HG03097 (cell line): ENCODE data around the gene FOSL2.

Source experiments
- ATAC-seq: cut with Tn5 transposase; IDR thresholded peaks from one replicate; pipeline ENCODE4 v1.9.1; 2021; ENCODE audit not compliant: unreplicated experiment, low FRiP score

Gene FOSL2

DNA sequence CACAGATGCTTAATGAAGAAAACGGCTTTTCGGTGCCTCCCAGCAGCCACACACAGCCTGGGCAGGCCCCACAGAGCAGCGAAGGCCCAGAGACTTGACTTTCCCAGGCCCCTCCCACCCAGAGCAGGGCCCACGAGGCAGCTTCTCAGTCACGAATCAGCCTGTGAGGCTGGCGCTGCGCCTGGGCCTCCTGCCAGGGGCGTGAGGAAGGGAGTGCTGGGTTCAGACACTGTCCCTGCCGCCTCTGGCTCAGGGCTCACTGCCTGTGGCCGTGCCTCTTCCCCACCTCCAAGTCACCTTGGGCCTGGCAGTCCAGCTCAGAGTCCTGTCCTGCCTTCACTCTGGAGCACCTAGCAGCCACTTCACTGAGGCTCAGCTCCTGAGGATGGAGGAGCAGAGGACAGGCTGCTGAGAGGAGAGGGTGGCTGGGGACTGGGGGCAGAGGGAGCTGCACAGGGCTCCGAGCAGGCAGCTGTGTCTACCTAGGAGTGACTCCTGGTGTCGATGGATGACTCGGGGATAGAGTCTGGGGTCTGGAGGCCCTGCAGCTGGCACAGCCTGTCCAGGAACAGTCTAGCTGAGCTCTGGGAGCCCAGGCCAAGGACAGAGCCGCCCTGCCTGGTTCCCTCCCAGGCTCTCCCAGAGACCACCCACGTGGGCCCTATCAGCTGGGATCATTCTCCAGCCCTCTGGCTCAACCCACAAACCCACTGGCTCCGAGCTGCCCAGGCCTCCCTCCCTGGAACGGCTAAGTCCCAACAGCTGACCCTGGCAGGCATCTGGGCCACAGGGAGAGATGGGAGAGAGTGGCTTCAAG lies 36.4 kb upstream of the FOSL2 start:
- ATAC-seq: no peak

DNA sequence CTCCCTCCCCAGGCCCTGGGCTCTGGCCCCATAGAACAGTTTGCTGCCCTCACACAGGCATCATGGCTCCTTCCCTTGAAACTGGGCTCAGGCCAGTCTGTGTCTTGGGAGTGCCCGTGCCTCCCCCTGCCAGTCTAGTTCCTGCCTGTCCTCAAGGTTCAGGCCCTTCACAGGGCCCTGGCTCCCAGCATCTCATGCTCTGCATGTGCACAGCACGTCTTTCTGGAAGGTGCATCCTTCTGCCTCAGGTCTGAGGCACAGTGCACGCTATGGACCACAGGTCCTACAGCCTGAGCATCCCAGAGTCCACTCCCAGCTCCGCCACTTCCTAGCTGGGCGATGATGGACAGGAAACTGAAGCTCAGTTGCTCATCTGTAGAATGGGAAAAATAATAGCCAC lies 35.6 kb upstream of the FOSL2 start:
- ATAC-seq: no peak

DNA sequence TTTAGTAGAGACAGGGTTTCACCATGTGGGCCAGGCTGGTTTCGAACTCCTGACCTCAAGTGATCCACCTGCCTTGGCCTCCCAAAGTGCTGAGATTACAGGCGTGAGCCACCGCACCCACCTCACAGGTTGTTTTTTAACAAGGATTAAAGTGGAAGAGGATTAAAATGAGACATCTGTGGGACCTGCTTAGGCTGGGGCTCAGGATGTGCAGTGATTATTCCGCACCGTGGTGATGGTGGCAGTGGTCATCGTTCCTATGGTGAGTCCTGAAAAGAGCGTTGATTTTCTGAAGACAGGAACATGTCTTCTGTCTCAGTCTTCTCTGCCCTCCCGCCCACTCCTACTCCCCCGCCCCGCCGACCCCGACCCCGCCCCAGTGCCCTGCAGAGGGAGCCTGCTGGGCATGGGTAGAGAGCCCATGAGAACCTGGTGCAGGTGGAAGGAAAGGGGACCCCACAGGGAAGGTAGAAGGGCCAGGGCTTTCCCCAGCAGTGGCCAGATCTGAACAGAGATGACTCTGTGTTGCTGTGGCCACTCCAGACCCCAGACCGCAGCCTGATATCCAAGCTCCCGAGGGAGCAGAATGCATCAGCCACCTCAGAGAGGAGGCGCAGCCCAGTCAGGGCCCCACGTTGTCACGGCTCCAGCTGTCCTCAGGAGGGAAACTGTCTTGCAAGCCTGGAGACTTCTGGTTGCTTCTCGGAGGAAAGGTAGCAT lies 34.5 kb upstream of the FOSL2 start:
- ATAC-seq: no peak

DNA sequence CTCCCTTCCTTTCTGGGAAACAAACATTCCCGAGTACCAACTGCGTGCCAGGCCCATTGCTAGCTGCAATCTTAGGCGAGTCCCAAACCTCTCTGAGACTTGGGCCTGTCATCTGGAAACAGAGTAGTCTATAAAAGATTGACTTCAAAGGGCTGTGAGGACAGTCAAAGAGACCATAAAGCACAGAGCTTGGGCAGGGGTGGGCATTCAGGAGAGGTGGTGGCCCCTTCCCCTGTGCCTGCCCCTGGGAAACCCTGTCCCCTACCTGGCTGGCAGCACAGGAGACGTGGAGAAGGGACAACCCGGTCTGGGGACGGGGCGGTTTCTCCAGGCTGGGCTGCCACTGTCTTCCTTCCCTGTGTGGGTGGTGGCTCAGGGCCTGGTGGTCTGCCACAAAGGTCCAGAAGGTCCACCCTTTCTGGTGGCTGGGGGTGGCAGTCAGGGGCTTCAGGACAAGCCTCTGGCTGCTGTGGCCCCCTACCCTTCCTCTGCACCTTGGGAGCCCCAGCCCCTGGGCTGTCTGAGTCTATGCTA lies 33.9 kb upstream of the FOSL2 start:
- ATAC-seq: no peak

DNA sequence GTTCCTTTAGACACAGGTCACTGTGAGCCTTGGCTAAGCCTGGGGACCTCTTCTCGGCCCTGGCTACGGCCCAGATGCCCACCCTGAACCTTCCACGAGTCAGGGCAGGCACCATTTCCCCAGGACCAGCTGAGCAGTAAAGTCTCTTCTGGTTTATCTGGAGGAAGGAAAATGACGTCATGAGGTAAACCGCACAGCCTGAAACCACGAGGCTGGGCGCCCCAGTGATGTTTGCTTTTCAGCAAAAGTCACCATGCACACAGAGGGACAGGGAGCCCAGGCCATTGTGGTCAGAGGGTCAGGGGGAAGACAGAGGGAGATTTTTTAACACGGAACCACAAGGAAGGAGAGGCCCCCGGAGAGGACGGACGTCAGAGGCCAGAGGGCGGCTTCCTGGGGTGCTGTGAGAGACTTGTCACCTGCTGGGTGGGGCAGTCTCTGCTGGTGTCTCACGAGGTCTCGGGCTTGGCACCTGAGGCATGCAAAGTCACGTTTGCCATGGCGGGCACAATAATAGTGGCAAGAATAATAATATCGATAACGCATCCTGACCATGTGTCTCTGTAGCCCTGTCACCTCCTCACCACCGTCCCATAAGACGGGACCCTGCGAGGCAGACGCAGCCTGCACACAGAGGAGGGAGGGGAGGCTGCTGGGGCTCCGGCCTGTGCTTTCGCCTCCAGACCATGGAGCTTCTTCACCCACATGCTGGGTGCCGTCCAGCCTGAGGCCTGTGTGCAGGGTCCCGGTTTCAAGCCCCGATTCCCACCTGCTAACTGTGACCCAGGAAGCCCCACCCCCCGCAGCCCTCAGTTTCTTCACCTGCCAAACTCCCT lies 33.2 kb upstream of the FOSL2 start:
- peak; percentile 62 for ATAC-seq

DNA sequence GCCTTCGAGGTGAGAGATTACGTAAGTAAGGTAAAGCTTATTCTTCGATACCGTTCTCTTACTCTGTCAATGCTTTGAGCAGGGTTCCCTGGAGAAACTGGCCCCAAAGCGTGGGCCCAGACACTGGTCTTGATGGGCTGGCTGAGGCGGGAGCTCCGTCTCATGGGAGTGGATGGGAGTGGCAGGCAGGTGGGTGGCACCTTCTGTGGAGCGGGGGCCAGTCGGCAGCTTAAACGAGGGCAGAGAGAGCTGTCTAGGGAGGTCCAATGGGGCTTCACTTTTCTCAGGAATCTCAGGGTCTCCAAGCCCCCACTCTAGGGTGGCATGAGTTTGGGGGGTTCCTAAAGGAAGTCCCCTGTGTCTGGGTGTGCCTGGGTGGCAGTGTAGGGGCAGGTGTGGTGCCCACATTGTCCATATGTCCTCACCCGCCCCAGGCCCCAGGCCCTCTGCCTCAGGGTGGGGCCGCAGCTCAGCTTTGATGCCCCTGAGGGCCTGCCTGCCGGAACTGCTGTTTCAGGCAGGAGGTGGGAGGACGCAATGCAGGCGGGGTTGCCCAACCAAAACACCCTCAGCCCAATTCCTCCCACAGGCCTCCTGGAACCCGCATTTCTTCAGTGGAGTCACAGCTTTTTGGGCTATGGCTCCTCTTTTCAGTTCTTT lies 32.5 kb upstream of the FOSL2 start:
- ATAC-seq: no peak

DNA sequence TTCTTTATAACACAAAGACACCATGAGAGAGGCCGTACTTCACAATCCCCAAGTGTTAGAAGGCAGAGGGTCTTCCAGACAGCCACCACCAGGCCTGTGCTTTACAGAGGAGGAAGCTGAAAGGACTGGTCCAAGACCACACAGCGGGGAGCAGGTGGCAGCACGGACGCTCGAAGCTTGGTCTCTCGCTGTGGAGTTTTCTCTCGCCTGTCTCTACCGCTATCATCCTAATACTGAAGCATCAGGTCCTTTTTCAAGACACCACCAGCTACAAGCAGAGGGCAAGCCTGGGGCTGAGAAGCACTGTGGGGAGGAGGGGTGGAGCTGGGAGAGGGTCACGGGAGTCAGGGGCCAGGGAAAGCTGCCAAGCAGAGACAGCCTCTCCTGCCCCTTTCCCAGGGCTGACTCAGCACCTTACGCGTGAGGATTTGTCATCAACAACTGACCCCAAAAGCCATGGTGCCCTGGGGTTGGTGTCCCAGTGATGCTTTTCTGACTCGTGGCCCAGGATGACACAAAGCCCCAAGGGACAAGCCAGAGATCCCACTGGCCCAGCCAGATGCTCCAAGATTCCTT lies 31.9 kb upstream of the FOSL2 start:
- no peak for ATAC-seq

DNA sequence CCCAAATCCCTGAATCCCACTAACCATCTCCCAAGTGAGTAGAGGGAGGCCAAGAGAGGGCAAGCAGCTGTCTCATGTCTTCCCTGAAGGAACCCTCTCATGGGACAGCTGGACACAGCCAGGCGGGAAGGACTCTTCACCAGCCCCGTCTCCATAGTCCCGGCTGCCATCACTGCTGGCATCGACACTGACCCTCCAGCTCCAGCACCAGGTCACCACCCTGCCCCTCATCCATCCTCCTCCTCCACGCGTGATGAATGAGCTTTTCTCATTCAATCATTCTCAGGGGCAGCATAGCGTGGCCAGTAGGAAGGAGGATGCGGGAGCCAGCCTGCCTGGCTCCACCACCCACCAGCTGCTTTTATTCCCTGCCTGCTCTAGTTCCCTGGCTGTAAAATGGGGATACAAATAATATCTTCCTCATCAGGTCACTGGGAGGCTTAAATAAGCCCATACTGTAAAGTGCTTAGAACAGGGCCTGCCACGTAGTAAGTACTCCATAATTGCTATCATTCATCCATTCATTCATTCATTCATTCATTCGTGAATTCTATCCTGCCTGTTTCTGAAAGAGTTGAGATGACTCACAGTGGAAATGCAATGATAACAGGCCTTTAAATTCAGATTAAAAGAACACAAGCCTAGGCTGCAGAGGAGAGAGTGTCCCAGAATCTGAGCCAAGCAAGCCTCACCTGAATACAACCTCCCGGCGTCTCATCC lies 30.5 kb upstream of the FOSL2 start:
- no peak for ATAC-seq

DNA sequence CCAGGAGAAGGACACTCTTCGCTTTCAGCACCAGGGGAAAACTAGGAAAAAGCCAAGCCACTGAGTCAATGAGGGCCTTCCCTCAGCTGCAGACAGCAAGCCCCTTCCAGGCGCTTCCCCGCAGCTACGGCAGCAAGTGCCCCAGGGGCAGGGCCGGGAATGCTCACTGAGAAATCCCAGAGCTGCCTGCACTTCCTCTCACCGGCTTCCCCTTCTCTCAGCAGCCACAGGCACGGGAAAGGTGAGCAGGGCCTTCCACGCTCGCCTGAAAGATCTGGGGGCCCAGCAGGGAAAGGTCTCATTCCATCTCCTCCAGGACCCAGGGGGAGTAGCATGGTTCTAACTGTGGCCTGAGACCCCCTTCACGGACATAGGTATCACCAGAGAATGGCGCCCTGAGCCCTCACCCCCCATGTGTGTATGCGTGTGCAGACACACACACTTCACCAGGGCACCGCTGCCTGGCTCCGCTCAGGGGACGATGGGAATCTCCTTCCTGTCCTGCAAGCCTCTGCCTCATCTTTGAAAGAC lies 29.6 kb upstream of the FOSL2 start:
- ATAC-seq: no peak

DNA sequence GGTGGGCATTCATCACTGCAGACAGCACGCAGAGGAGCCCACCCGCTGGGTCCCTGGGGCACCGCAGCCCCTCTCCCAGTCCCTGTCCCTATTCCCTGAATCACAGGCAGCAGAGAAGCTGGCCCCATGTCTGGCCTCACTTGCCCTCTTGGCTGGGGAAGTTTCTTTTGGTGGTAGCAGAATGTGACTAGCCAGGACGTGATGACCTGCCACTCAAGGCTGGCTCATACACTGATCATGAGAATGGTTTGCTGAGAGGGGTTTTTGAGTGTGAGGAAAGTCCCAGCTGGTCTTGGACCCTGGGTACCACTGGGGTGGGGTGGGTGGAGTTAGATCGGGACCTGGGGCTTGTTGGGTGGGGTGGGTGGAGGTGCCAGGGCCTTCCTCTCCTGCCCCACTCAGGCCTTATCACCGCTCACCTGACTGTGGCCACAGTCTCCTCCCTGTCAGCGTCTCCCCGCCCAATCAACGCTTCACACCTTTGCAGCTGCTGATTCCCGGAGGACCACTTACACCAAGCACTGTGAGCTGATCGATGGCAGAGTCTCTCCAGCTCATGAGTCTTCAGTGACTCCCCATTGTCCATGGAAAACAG lies 28.9 kb upstream of the FOSL2 start:
- no peak for ATAC-seq

DNA sequence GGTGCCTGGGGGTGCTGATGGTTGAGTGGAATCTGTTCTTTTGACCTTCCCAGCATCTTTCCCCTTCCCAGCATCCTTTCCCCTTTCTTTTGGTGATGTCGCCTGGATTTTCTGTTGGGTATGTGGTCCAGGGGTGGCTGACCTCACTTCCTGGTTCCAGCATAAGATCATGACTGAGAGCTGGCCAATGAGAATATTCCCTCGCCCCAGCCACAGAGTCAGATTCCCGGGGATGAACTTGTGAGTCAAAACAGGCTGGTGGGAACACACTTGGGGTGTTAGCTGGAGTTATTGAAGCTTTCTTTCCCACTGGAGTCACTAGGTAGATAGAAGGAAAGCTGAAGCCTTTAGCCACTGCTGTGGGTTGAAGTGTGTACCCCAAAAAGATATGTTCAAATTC lies 28.0 kb upstream of the FOSL2 start:
- ATAC-seq: no peak

DNA sequence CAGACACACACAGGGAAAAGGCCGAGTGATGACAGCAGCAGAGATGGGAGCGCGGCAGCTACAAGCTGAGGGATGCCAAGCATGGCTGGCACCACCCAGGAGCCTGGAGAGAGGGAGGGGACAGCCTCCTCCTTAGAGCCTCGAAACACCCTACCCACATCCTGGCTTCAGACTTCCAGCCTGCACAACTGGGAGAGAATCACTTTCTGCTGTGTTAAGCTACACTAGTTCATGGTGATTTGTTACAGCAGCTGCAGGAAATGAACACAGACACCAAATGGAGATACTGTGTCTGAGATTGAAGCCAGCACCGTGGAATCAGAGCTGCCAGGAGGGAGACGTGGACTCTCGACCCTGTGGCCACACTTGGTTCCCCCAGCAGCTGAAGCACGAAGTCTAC lies 27.5 kb upstream of the FOSL2 start:
- ATAC-seq: no peak

DNA sequence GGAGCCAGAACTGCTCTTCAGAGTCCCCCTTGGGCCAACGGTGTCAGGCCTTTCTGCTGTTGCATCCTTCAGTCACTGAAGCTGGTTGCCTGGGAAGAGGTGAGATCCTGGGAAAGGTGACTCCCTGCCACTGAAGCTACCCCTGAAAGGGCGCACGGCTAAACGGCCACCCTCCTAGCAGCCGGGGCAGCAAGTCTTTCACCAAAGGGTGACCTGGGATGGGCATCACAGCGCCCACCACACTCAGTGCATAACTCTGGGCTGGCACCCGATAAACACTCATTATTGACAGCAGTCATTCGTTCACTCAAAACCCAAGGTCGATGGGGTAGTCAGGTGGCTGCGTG lies 26.5 kb upstream of the FOSL2 start:
- ATAC-seq: no peak

DNA sequence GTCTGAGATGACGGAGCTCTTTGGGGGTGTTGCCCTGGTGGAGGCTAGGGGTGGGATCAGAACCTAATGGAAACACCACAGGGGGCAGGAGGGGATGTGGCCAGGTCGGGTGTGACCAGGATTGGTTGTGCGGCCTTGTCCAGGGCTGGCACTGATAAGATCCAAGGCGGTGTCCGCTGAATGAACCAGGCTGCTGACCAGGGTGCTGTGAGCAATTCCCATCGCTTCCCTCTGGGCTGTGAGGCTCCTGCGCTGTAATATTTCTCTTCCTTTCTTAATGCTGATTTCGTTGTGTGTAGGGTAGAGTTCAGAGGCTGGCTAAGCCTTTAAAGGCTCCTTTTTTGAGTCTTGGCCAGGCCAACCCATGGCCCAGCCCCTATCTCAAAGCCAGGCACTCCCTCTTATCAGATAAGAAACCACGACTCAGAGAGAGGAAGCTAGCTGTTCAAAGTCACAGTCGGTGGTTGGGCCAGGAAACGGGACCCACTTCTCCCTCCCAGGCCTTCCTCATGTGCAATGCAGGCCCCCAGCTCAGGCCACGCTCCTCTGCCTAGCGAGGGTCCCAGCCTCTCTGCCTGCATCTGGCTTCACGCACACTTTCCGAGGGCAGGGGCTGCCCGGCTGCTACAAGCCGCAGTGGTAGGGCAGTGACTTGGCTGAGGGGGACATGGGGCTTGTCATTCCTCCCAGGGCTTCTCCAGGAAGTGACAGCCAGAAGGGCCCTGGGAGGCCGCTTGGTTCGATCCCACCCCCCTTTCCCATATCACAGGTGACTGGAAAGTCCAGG lies 26.0 kb upstream of the FOSL2 start:
- ATAC-seq: no peak

DNA sequence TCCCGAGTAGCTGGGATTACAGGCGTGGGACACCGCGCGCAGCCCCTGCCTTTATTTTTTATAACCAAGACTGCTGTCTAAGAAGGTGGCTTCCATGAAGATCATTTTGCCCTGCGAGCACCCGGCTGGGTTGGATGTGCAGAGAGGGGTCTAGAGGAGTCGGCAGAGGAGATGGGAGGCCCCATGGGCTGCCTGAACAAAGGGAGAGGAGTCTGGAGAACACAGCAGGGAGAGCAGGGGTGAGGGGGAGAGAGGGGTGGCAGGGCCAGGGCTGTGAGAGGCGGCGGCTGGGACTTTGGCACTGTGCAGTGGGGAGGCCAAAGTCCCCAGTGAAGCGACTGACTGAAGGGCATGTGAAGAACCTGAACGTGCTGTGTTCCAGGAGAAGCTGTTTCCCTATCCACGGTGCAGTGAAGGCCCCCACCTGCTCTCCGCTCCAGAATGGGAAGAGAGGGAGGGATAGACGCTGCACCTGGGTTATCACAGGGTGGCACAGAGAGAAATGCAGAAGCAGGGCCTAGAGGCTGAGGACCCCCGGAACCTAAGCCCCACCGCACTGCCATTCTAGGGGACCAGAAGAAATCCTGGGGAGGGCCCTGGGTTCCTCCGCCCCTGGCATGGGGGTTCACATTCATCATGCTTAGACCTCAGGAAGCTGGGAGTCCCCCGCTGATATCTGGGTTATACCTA lies 24.8 kb upstream of the FOSL2 start:
- no peak for ATAC-seq

DNA sequence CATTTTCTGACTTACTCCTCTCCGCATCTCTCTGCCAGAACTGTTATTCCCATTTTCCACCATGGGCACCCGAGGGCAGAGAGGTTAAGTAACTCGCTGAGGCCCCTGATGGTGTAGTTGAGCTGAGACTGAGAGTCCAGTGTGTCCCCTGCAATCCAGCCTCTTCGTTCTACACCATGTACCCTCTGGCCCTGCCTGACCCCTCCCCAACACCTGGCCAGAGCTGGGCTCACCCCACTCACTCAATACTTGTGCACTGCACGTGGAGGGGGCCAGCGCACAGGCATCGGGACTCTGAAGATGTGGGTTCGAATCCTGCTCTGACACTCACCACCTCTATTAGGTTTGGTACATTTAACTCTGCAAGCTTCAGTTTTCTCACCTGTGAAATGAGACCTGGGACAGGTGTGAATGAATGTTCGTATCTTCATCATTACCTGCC lies 24.3 kb upstream of the FOSL2 start:
- ATAC-seq: no peak

DNA sequence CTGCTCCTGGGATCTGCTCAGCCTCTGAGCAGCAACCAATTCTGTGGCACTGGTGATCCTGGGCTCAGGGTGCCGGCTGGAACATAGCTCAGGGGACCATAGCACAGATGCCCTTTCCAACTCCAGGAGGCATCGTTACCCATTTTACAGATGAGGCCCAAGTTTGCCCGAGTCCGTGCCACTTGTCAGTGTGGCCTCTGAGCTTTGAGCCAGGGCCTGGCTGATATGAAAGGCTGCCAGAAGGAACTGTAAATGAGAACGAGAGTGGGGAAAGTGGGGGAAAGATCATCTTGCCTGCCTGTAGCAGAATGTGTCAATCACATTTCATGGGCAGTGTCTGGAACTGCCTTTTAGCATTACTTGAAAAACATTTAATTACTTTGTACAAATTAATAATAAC lies 23.3 kb upstream of the FOSL2 start:
- no peak for ATAC-seq

DNA sequence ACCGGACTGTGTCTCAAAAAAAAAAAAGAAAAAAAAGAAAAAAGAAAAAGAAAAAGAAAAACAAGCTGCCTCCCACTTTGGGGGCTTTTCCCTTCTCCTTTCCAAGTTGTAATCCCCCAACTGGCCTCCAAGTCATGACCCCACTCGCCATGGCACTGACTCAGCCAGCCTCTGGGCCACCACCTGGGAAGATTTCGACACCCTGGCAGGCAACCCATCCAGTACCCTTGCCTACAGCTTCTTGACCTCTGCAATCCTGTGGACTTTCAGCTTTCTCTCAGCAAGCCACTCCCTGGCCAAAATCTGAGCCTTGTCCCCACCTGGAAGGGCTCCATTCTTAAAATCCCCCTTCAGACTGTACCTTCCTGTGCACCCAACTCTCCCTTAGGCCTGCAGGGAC lies 22.3 kb upstream of the FOSL2 start:
- ATAC-seq: no peak
